SH-SY5Y (cell line): ENCODE data around the gene THOC3.

Experiments used
- GATA2 ChIP-seq: IDR thresholded peaks from 2 replicates; pipeline ENCODE4 v1.6.1; 2011; ENCODE audit warnings: mild to moderate bottlenecking, low read depth, low read length
- GATA3 ChIP-seq: IDR thresholded peaks from 2 replicates; pipeline ENCODE4 v1.6.1; 2011; ENCODE audit warnings: low read depth, mild to moderate bottlenecking, low read length, moderate library complexity

- TF ChIP-seq GATA3 (no peak), GATA2 (no peak)
Observed at GRCh38 chr5:175920231-175920811, 47.8 kb downstream of the THOC3 start.
